Adrenal gland (tissue), 5 donors: ENCODE results near the gene MSMB.
"Not testable (repeated sequence)": the region's sequence is repeated elsewhere in the genome, so short reads cannot be mapped to it uniquely, and the experiment has no call there.

ENCODE experiments used
- POLR2A ChIP-seq, 2 donors: fragments of 450-650 bp; IDR thresholded peaks; one replicate each; pipeline ENCODE4 v1.6.1; 2017; ENCODE audit warnings: antibody characterized with exemption in 2 of 2, mild to moderate bottlenecking in 2 of 2, moderate library complexity in 1 of 2
- TF ChIP-seq, protein P1 (sequence below), 6 experiments: fragments of 450-650 bp in 4 of 6; fragments of 200-600 bp in 2 of 6; sonication (generic) in 1 of 6; IDR thresholded peaks; 1 replicate in 5 of 6; 2 replicates in 1 of 6; pipeline versions ENCODE4 v1.5.1 to v1.8.0; 2016 to 2021; ENCODE audit warnings: antibody characterized with exemption in 6 of 6, mild to moderate bottlenecking in 2 of 6, moderate library complexity in 1 of 6
- donor health status: DM: no; HTN: no; CAD: no.

DNA sequence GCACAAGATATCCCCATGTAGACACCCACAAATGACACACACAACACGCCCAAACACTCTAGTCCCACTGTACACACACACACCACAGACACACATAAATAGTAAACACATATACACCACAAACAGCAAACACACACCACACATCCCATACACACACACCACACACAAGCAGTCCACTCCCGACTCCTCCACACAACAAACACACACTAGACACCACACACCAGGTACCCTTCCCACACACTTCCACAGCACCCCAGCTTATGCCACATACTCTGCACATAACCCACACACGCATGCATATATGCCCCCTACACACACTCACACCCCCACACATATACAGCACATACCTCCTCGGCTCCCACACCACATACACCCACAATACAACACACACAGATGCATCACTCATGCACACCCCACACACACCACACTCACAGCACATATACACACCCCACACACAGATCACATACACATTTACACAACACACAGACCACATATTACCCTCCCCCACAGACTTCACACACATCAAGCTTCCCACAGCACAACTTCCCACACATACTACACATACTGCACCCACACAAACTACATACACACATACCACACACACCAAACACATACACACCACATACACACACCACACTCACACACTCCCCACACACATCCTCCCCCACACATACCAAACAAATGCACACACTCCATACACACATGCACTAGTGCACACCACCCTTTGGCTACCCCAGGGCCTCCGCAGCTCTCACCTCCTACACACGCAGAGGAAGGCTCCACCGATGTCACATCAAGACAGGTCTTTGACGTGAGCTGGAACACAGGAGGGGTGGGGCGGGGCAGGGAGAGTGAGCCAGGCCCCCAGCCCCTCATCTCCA, 47.5 kb upstream of the MSMB start:
- TF ChIP-seq, protein P1, sequence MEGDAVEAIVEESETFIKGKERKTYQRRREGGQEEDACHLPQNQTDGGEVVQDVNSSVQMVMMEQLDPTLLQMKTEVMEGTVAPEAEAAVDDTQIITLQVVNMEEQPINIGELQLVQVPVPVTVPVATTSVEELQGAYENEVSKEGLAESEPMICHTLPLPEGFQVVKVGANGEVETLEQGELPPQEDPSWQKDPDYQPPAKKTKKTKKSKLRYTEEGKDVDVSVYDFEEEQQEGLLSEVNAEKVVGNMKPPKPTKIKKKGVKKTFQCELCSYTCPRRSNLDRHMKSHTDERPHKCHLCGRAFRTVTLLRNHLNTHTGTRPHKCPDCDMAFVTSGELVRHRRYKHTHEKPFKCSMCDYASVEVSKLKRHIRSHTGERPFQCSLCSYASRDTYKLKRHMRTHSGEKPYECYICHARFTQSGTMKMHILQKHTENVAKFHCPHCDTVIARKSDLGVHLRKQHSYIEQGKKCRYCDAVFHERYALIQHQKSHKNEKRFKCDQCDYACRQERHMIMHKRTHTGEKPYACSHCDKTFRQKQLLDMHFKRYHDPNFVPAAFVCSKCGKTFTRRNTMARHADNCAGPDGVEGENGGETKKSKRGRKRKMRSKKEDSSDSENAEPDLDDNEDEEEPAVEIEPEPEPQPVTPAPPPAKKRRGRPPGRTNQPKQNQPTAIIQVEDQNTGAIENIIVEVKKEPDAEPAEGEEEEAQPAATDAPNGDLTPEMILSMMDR (IDR thresholded peaks at IDR 0.05): not testable (repeated sequence)
- TF ChIP-seq POLR2A (IDR thresholded peaks at IDR 0.05): not testable (repeated sequence)
